Stimulated activated CD4-positive, alpha-beta T cell treated with anti-CD3 and anti-CD28 coated beads, Interleukin-4, amount 100 ng/mL, for 1 hour (primary cell): Measurements from ENCODE around the gene IL17RB.

Source experiments
- DNase-seq: peaks from one replicate; pipeline ENCODE4 v3.0.0-alpha.2; 2020

IL17RB gene

DNA sequence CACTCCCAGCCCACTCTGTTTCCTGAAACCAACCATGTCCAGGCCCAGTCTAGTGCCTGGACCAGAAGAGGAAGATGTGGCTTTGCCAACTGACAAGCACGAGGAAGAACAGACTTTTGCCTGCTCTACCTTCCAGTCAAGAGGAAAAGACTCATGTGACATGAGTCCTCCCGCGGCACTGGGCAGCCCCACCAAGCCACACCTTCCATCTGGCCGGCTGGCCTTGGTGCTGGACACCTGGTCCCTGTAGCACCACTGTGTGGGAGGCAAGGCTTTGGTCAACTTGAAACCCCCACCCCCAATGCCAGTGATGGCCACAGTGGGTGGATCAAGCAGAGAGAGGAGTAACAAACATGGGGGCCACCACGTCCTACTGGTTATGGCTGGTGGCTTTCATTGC, 12.7 kb upstream of the IL17RB start:
- DNase-seq, result no peak

- no peak for DNase-seq
Observed at GRCh38 chr3:53834429-53835095, 11.8 kb upstream of the IL17RB start.

- DNase-seq, result no peak
Observed at GRCh38 chr3:53835257-53835656, 11.1 kb upstream of the IL17RB start.

DNA sequence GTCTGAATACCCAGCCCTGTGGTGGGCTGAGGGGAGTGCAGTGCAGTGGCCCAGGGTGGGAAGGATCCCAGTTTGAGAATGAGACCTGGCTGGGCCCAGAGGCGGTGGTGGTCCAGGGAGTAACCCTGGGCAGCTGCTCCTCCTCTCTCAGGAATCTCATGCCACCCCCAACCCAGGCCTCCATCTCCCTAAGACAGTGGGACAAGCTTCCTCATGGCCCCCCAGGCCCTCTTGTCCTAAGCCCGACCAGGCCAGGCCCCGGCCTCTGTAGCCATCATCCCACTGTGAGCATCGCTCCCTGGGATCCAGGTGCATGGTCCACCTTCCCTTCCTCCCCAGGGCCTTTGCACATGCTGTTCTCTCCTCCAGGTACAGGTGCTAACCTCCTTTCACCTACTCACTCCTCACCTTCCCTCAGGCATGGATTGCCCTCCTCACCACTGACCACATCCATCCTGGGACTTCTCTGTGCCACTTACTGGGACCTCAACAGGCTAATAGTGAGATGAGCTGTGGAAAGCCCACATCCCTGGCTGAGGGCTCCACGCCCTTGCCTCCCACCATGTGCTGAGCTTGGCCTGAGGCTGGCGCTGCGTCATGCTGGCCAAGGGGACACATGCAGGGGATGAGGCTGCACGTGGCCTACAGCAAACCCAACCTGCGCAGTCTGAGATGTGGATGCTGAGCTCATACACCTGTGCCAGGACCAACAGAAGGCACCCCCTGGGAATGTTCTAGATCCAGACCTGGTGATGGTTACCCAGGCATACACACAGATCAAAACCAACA, 10.1 kb upstream of the IL17RB start:
- DNase-seq, result no peak

GRCh38 chr3:53837331-53837730, 9.0 kb upstream of the IL17RB start:
- DNase-seq, result no peak

- no peak for DNase-seq
Observed at GRCh38 chr3:53841296-53841695, 5.1 kb upstream of the IL17RB start.

- DNase-seq, result no peak
Observed at GRCh38 chr3:53842436-53843194, 3.8 kb upstream of the IL17RB start.

DNA sequence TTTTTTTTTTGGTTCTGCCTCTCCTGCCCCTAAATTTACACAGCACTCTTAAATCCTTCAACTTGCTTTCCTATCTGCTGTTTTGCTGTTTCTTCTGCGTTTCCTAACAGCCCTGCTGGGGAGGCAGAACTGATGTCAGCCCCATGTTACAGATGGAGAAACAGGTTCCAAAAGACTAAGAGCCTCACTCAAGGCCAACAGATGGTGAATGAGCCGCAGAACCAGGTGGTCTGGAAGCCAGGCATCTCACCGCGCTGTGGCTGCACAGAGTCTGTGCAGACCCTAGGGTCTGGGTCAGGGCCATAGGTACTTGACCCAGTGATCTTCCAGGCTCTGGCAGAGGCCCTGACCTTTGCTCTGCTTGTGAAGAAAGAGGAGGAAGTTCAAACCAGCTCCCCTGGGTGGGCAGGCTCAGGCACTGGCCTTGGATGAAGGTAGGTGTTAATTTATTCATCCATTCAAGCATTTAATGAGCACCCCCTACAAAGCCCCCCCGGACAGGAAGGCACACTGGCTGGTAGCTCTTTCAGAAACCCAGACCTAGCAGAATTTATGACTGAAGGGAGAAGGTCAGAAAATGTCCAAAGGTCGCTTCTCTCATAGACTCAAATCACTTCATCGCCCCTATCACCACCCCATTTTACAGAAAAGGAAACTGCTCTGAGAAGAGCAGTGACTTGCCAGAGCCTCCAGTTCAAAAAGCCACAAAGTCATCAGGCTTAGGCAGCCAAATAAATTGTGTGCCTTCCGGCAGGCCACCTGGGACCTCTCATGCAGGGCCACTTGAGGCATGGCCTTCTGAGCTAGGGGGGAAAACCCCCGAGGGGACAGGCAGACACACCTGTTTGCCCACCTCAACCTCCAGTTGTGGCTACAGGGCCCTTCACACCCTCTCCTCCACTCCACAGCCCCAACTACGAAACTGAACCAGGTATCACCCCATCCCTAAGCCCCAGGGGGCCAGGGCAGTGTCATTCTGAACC, 2.9 kb upstream of the IL17RB start:
- no peak for DNase-seq

DNA sequence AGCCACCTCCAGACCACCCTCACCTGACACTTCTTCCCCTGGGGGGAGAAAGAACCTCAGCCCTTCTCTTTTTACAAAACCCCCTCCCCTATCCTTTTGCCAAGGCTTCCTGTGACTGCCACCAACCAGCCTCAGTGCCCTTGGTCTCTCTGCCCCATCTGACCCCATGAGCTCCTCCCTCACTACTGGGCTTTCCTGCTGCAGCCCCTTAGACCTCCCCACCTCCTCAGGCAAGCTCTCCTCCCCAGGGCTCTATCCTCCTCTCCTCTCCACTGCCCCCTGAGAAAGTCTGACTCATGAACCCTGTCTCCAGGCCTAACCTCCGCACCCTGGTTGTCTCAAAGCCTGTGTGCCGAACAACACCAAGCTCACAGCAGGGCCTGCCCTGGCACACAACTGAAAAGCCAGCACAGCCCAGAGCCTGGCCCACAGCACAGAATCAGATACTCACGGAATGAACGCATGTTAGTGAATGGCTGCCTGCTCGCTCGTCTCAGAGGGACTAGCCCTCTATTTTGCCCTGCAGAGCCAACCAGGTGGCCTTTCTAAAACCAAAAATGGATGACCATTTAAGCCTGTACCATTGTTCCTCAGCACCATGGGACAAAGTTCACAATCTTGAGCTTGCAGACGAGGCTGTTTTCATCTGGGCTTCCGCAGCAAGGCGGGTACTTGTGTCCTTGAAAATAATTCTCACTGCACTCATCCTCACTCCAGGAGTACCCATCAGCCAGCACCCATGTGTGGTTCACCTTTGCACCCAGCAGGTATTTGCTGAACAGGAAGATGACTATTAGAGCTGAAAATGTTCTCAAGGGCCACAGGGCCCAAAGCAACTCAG, 1.9 kb upstream of the IL17RB start:
- no peak for DNase-seq

GRCh38 chr3:53845103-53845880, 1.1 kb upstream of the IL17RB start:
- DNase-seq, result no peak

DNA sequence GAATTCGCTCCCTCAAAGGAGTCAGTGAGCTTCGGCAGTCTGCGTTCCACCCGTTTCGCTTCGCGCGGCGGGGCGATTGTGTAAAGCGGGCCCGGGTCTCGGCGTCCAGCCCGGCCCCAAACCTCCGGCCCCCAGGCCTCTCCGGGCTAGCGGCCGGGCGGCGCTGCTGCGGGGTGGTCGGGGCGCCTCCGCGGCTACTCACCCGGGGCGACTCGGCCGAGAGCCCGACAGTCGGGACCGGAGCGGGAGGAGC, 561 bp upstream of the IL17RB start:
- DNase-seq, result no peak

- no peak for DNase-seq
Observed at GRCh38 chr3:53846851-53847155, 435 bp downstream of the IL17RB start.

GRCh38 chr3:53849916-53850315, 3.5 kb downstream of the IL17RB start:
- DNase-seq, result no peak

GRCh38 chr3:53850895-53851294, 4.5 kb downstream of the IL17RB start:
- DNase-seq, result no peak

DNA sequence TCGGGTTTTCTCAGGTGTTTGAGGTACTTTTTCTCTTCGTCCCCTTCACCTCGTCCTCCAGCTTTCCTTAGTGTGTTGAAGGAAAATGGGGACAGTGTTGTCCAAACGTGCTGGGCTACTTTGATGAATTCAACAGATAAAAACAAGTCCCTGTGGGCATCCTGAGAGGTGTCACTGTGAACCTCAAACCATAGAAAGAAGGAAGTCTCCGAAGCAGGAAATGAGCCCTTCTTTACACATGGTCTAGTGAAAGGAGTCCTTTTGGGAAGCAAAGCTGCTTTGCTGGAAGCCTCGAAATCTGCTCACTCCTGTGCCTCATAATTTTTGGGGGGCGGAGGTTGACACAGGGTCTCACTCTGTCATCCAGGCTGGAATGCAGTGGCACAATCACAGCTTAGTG, 10.6 kb downstream of the IL17RB start:
- no peak for DNase-seq

GRCh38 chr3:53858096-53858741, 11.9 kb downstream of the IL17RB start:
- no peak for DNase-seq

DNA sequence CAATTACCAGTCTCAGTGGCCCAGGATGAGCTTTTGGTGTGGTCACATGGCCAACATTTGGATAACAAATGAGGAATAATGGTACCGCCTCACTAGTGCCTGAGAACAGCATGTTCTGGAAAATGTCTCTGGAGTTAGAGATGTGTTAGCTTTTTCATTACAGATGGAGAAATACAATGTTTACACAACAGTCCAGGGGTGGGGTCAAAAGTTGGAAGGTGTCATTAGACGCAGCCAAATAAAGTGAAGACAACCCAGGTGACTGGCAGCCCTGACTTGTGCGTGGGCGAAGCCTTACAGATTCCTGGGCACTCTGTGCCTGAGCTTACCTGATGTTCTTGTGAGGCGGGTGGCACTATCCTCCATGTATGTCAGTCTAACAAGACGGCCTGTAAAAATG, 12.8 kb downstream of the IL17RB start:
- DNase-seq, result no peak

- DNase-seq, result no peak
Observed at GRCh38 chr3:53860196-53860595, 13.8 kb downstream of the IL17RB start.

DNA sequence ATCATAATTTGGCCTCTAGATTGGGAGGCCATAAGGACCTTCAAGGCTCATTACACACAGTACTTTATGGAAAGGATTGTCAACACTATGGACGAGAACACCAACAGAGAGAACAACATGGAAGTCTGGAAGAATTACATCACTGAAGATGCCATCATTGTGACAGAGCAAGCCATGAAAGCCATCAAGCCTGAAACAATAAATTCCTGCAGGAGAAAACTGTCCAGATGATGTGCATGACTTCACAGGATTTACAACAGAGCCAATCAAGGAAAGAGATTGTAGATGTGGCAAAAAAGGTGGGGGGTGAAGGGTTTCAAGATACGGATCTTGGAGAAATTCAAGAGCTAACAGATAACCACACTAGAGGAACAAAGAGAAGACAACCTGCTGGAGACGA, 15.9 kb downstream of the IL17RB start:
- no peak for DNase-seq

DNA sequence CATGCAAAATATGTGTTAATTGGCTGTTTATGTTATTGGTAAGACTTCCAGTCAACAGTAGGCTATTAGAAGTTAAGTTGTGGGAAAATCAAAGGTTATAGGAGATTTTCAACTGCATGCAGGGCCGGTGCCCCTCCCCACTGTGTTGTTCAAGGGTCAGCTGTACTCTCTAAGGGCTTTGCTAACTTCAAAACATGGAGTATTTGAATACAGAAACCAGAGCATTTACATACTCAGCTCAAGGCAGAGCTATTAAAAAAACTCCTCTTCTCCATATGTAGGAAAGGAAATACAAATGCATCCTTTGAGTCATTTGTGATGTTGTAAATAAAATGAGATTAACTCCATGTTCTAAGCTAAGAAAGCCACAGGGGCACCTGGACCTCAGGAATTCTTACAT, 16.8 kb downstream of the IL17RB start:
- DNase-seq, result no peak
